Natural killer cell (primary cell): Measurements from ENCODE around the gene ASXL2. TPM values are rescaled to one million over a fixed set of nuclear protein-coding genes. Genes with fewer than 3 reads are reported as not detected.

ENCODE experiments used
- ATAC-seq, 3 donors: fragments of 150-1000 bp in 2 of 3; fragments of 200-7000 bp in 1 of 3; cut with Tn5 transposase; 1 replicate in 1 of 3; 2 replicates in 2 of 3; pipeline ENCODE4 v1.10.0; 2021; ENCODE audit warnings: mild to moderate bottlenecking in 2 of 3, moderate library complexity in 2 of 3
- DNase-seq, 2 donors: peaks; one replicate each; pipeline versions ENCODE4 v3.0.0 to v3.0.0-alpha.2; 2013 to 2021; ENCODE audit warnings: mixed read lengths in 1 of 2
- H3K27ac ChIP-seq: one replicate; pipeline ENCODE4 v1.5.1; 2013; ENCODE audit warnings: mild to moderate bottlenecking, low read length
- H3K27me3 ChIP-seq: one replicate; pipeline ENCODE4 v1.6.1; 2013; ENCODE audit warnings: low read length; ENCODE audit not compliant: control insufficient read depth, insufficient read depth
- H3K36me3 ChIP-seq: one replicate; pipeline ENCODE4 v1.6.1; 2013; ENCODE audit warnings: low read length; ENCODE audit not compliant: control insufficient read depth, insufficient read depth
- H3K4me1 ChIP-seq: one replicate; pipeline ENCODE4 v1.6.1; 2013; ENCODE audit warnings: low read length; ENCODE audit not compliant: control insufficient read depth, insufficient read depth
- H3K4me3 ChIP-seq: one replicate; pipeline ENCODE4 v1.5.1; 2013; ENCODE audit warnings: low read length
- H3K9me3 ChIP-seq: one replicate; pipeline ENCODE4 v1.6.1; 2013; ENCODE audit warnings: low read length; ENCODE audit not compliant: control insufficient read depth, insufficient read depth
- H3K27ac Mint-ChIP-seq, 2 donors: one replicate each; pipeline ENCODE4 v1.8.0; 2022; ENCODE audit warnings: mild to moderate bottlenecking in 2 of 2, mixed read lengths in 2 of 2, moderate library complexity in 1 of 2
- H3K27me3 Mint-ChIP-seq, 2 donors: one replicate each; pipeline ENCODE4 v1.8.0; 2022; ENCODE audit warnings: low read depth in 2 of 2, mixed read lengths in 2 of 2
- H3K36me3 Mint-ChIP-seq: one replicate; pipeline ENCODE4 v1.8.0; 2022; ENCODE audit warnings: mixed read lengths
- H3K4me1 Mint-ChIP-seq, 2 donors: one replicate each; pipeline ENCODE4 v1.8.0; 2022; ENCODE audit warnings: mixed read lengths in 2 of 2
- H3K4me3 Mint-ChIP-seq: one replicate; pipeline ENCODE4 v1.8.0; 2022; ENCODE audit warnings: mild to moderate bottlenecking, moderate library complexity, mixed read lengths
- H3K9me3 Mint-ChIP-seq, 2 donors: one replicate each; pipeline ENCODE4 v1.8.0; 2022; ENCODE audit warnings: mixed read lengths in 2 of 2
- CTCF ChIP-seq: fragments of 200-600 bp; IDR thresholded peaks from one replicate; pipeline ENCODE4 v1.8.0; 2022; ENCODE audit warnings: antibody characterized with exemption
- WGBS: methylation state at CpG from one replicate; pipeline ENCODE4 v1.1.7; 2013; ENCODE audit warnings: missing lambda C conversion rate; ENCODE audit not compliant: insufficient coverage; 5-methylcytosine and 5-hydroxymethylcytosine counted together
- intact Hi-C: fragments of 100-400 bp; cut with micrococcal nuclease; formaldehyde crosslinking; loops from one replicate; pipeline ENCODE4 v1.14.2; 2022
- total RNA-seq, 4 donors: library from RNA; stranded (reverse); fragments of 120-200 nt in 1 of 4; gene quantifications; one replicate each; pipeline versions ENCODE4 v1.2.3 to v1.2.4, GENCODE V29; 2013 to 2022

The ASXL2 gene
- total RNA-seq, 3 donors from 2014 or later (not counting 1 experiment from before 2014, with no cell fraction given), result 27.7 to 32.6 (median 27.8) TPM

- ATAC-seq (no peak), DNase-seq (no peak)
- Histone ChIP-seq H3K27ac (no peak overlapping the region), H3K27me3 (peaks cover 3% of the 10 kb centered on the region), H3K4me3 (no peak overlapping the region), H3K9me3 (no peaks in the 10 kb centered on the region), H3K36me3 (no peaks in the 10 kb centered on the region), H3K4me1 (no peaks in the 10 kb centered on the region)
- Mint-ChIP-seq H3K27me3 (peaks cover 5 to 9% of the 10 kb centered on the region in 2 donors), H3K36me3 (no peaks in the 10 kb centered on the region), H3K4me3 (peak overlapping the region; percentile 38), H3K27ac (no peak overlapping the region), H3K9me3 (no peaks in the 10 kb centered on the region), H3K4me1 (peaks cover 12 to 14% of the 10 kb centered on the region in 2 donors)
- 40% methylated on average over 2 of the region's 5 CpGs for WGBS
- TF ChIP-seq CTCF, result no peak
- intact Hi-C loops, result no loop called here
Measured at GRCh38 chr2:25712455-25712854, 165.8 kb downstream of the ASXL2 start.

- Mint-ChIP-seq H3K9me3 (no peaks in the 10 kb centered on the region), H3K4me3 (peak overlapping the region; percentile 69), H3K36me3 (no peaks in the 10 kb centered on the region), H3K27ac (peak overlapping the region in 1 of 2 donors; percentile 13), H3K27me3 (peaks cover 5 to 9% of the 10 kb centered on the region in 2 donors), H3K4me1 (peaks cover 12 to 14% of the 10 kb centered on the region in 2 donors)
- Histone ChIP-seq H3K36me3 (no peaks in the 10 kb centered on the region), H3K9me3 (no peaks in the 10 kb centered on the region), H3K4me1 (no peaks in the 10 kb centered on the region), H3K27ac (no peak overlapping the region), H3K27me3 (peaks cover 3% of the 10 kb centered on the region), H3K4me3 (no peak overlapping the region)
- ATAC-seq (peak in 1 of 3 donors; percentile 18), DNase-seq (no peak)
- no peak for TF ChIP-seq CTCF
- WGBS, result 10% methylated on average over 12 of the region's 12 CpGs
- intact Hi-C loops, result no loop called here
Measured at GRCh38 chr2:25711675-25712354, 166.5 kb downstream of the ASXL2 start.

- intact Hi-C loops, result no loop called here
- Histone ChIP-seq H3K27ac (no peak overlapping the region), H3K4me3 (no peak overlapping the region), H3K9me3 (no peaks in the 10 kb centered on the region), H3K27me3 (peaks cover 3% of the 10 kb centered on the region), H3K4me1 (no peaks in the 10 kb centered on the region), H3K36me3 (no peaks in the 10 kb centered on the region)
- WGBS, result 57% methylated on average over 1 of the region's 3 CpGs
- Mint-ChIP-seq H3K4me3 (no peak overlapping the region), H3K27me3 (peaks cover 5 to 9% of the 10 kb centered on the region in 2 donors), H3K36me3 (no peaks in the 10 kb centered on the region), H3K4me1 (peaks cover 12 to 14% of the 10 kb centered on the region in 2 donors), H3K9me3 (no peaks in the 10 kb centered on the region), H3K27ac (no peak overlapping the region)
- ATAC-seq, result no peak
- no peak for DNase-seq
- TF ChIP-seq CTCF, result no peak
Measured at GRCh38 chr2:25710750-25711149, 167.5 kb downstream of the ASXL2 start.

- no CpG with 5 or more reads among the region's 2 CpGs for WGBS
- Histone ChIP-seq H3K4me3 (no peak overlapping the region), H3K4me1 (no peaks in the 10 kb centered on the region), H3K27ac (no peak overlapping the region), H3K36me3 (no peaks in the 10 kb centered on the region), H3K27me3 (peaks cover 3% of the 10 kb centered on the region), H3K9me3 (no peaks in the 10 kb centered on the region)
- TF ChIP-seq CTCF, result no peak
- DNase-seq (no peak), ATAC-seq (no peak)
- Mint-ChIP-seq H3K27ac (no peak overlapping the region), H3K4me1 (peaks cover 12 to 14% of the 10 kb centered on the region in 2 donors), H3K36me3 (no peaks in the 10 kb centered on the region), H3K9me3 (no peaks in the 10 kb centered on the region), H3K4me3 (no peak overlapping the region), H3K27me3 (peaks cover 5 to 9% of the 10 kb centered on the region in 2 donors)
- intact Hi-C loops, result no loop called here
Measured at GRCh38 chr2:25709349-25709748, 168.9 kb downstream of the ASXL2 start.
